SK-N-MC (cell line): Measurements from ENCODE around the gene ANKS1B.

Experiments
- DNase-seq: peaks from one replicate; pipeline ENCODE4 v3.0.0-alpha.2; 2011; ENCODE audit warnings: low read depth, low spot score
- H3K27ac ChIP-seq: fragments of 200-600 bp; sonication (generic); 2 replicates; pipeline ENCODE4 v1.5.1; 2016; ENCODE audit warnings: mixed run types
- H3K36me3 ChIP-seq: fragments of 200-600 bp; sonication (generic); 2 replicates; pipeline ENCODE4 v1.6.1; 2017; ENCODE audit warnings: antibody characterized with exemption, low read length, mixed read lengths; ENCODE audit not compliant: insufficient read depth
- H3K4me3 ChIP-seq: fragments of 200-600 bp; sonication (generic); 2 replicates; pipeline ENCODE4 v1.5.1; 2016
- H3K9ac ChIP-seq: fragments of 200-600 bp; sonication (generic); 2 replicates; pipeline ENCODE4 v1.8.0; 2017; ENCODE audit warnings: mixed run types, mixed read lengths; ENCODE audit not compliant: insufficient read length
- H3K9me3 ChIP-seq: fragments of 200-600 bp; sonication (generic); 2 replicates; pipeline ENCODE4 v1.6.1; 2017; ENCODE audit warnings: low read depth, mild to moderate bottlenecking, antibody characterized with exemption, low read length, moderate library complexity, mixed read lengths
- EZH2 ChIP-seq: fragments of 200-600 bp; sonication (generic); IDR thresholded peaks from one replicate; pipeline ENCODE4 v1.6.1; 2017; ENCODE audit warnings: antibody characterized with exemption
- FOXP2 ChIP-seq: optimal IDR thresholded peaks from 2 replicates; pipeline ENCODE3; 2011; ENCODE audit warnings: mild to moderate bottlenecking, moderate library complexity; ENCODE audit not compliant: insufficient read depth; ENCODE audit errors: extremely low read length, control extremely low read depth
- POLR2AphosphoS5 ChIP-seq: IDR thresholded peaks from 2 replicates; pipeline ENCODE4 v1.6.1; 2012; ENCODE audit warnings: mild to moderate bottlenecking, low read depth, low read length, borderline replicate concordance

ANKS1B gene

GRCh38 chr12:99997806-99998205, 13.1 kb upstream of the ANKS1B start:
- no peak for TF ChIP-seq FOXP2
- TF ChIP-seq EZH2, result no peak
- no peak for TF ChIP-seq POLR2AphosphoS5

GRCh38 chr12:99996095-99996494, 11.4 kb upstream of the ANKS1B start:
- no peak overlapping the region for H3K27ac ChIP-seq
- no peak for DNase-seq
- H3K36me3 ChIP-seq, result no peaks in the 10 kb centered on the region
- TF ChIP-seq EZH2 (no peak), POLR2AphosphoS5 (no peak), FOXP2 (no peak)
- no peaks in the 10 kb centered on the region for H3K9me3 ChIP-seq
- H3K4me3 ChIP-seq, result no peak overlapping the region
- no peak overlapping the region for H3K9ac ChIP-seq

More at GRCh38 chr12:99997806-99998205, 13.1 kb upstream of the ANKS1B start:
- Histone ChIP-seq H3K9me3 (no peaks in the 10 kb centered on the region), H3K27ac (no peak overlapping the region), H3K36me3 (no peaks in the 10 kb centered on the region), H3K9ac (no peak overlapping the region), H3K4me3 (no peak overlapping the region)
- no peak for DNase-seq

GRCh38 chr12:99985631-99986030, 895 bp upstream of the ANKS1B start:
- H3K4me3 ChIP-seq, result peak overlapping the region; percentile 88

GRCh38 chr12:99985129-99985570, 414 bp upstream of the ANKS1B start:
- peak overlapping the region; percentile 65 for H3K9ac ChIP-seq
- H3K4me3 ChIP-seq, result peak overlapping the region; percentile 88
- TF ChIP-seq EZH2, result no peak
- no peak for TF ChIP-seq FOXP2
- TF ChIP-seq POLR2AphosphoS5, result no peak
- no peak overlapping the region for H3K27ac ChIP-seq
- H3K36me3 ChIP-seq, result no peaks in the 10 kb centered on the region
- H3K9me3 ChIP-seq, result no peaks in the 10 kb centered on the region
- no peak for DNase-seq

More at GRCh38 chr12:99985631-99986030, 895 bp upstream of the ANKS1B start:
- H3K36me3 ChIP-seq, result no peaks in the 10 kb centered on the region
- H3K9ac ChIP-seq, result no peak overlapping the region
- H3K27ac ChIP-seq, result no peak overlapping the region
- no peak for DNase-seq
- H3K9me3 ChIP-seq, result no peaks in the 10 kb centered on the region
- no peak for TF ChIP-seq FOXP2
- TF ChIP-seq POLR2AphosphoS5, result no peak
- TF ChIP-seq EZH2, result no peak

- no peak overlapping the region for H3K27ac ChIP-seq
- H3K4me3 ChIP-seq, result peak overlapping the region; percentile 79
- H3K36me3 ChIP-seq, result no peaks in the 10 kb centered on the region
- no peak overlapping the region for H3K9ac ChIP-seq
- DNase-seq, result no peak
- no peaks in the 10 kb centered on the region for H3K9me3 ChIP-seq
- TF ChIP-seq FOXP2 (no peak), EZH2 (no peak)
Measured at GRCh38 chr12:99983456-99984258, 1.1 kb downstream of the ANKS1B start.

- TF ChIP-seq FOXP2 (no peak), POLR2AphosphoS5 (no peak), EZH2 (no peak)
- no peak overlapping the region for H3K4me3 ChIP-seq
Measured at GRCh38 chr12:99981639-99982190, 3.0 kb downstream of the ANKS1B start.

GRCh38 chr12:99979471-99979870, 5.3 kb downstream of the ANKS1B start:
- H3K9me3 ChIP-seq, result no peaks in the 10 kb centered on the region
- no peak overlapping the region for H3K27ac ChIP-seq
- H3K4me3 ChIP-seq, result no peak overlapping the region
- no peaks in the 10 kb centered on the region for H3K36me3 ChIP-seq
- TF ChIP-seq FOXP2 (no peak), POLR2AphosphoS5 (no peak), EZH2 (no peak)
- H3K9ac ChIP-seq, result no peak overlapping the region
- DNase-seq, result no peak

More at GRCh38 chr12:99981639-99982190, 3.0 kb downstream of the ANKS1B start:
- no peaks in the 10 kb centered on the region for H3K36me3 ChIP-seq
- no peaks in the 10 kb centered on the region for H3K9me3 ChIP-seq
- DNase-seq, result no peak
- no peak overlapping the region for H3K27ac ChIP-seq
- no peak overlapping the region for H3K9ac ChIP-seq

GRCh38 chr12:99978152-99978551, 6.6 kb downstream of the ANKS1B start:
- Histone ChIP-seq H3K36me3 (no peaks in the 10 kb centered on the region), H3K9me3 (no peaks in the 10 kb centered on the region), H3K4me3 (no peak overlapping the region), H3K27ac (no peak overlapping the region), H3K9ac (no peak overlapping the region)
- no peak for TF ChIP-seq POLR2AphosphoS5
- TF ChIP-seq FOXP2, result no peak
- TF ChIP-seq EZH2, result no peak
- no peak for DNase-seq
